Activated gamma-delta T cell (primary cell): ENCODE data around the gene CNTN1.

ENCODE experiments used
- DNase-seq: peaks from one replicate; lab custom pipeline; 2025; lab: John Stamatoyannopoulos, UW

CNTN1 gene

GRCh38 chr12:40853221-40853620 lies 161.0 kb downstream of the CNTN1 start:
- no peak for DNase-seq

- no peak for DNase-seq
These were observed 162.4 kb downstream of the CNTN1 start for GRCh38 chr12:40854604-40855003.

GRCh38 chr12:40864891-40865290 lies 172.7 kb downstream of the CNTN1 start:
- no peak for DNase-seq

- DNase-seq: no peak
These were observed 178.7 kb downstream of the CNTN1 start for GRCh38 chr12:40870981-40871380.

- no peak for DNase-seq
These were observed 182.6 kb downstream of the CNTN1 start for GRCh38 chr12:40874868-40875267.

- no peak for DNase-seq
These were observed 197.1 kb downstream of the CNTN1 start for GRCh38 chr12:40889329-40889728.

- DNase-seq: no peak
These were observed 200.3 kb downstream of the CNTN1 start for GRCh38 chr12:40892528-40892927.

GRCh38 chr12:40898505-40898904 lies 206.3 kb downstream of the CNTN1 start:
- DNase-seq: no peak

- no peak for DNase-seq
These were observed 210.8 kb downstream of the CNTN1 start for GRCh38 chr12:40903040-40903439.

- no peak for DNase-seq
These were observed 214.9 kb downstream of the CNTN1 start for GRCh38 chr12:40907115-40907527.

- no peak for DNase-seq
These were observed 219.4 kb downstream of the CNTN1 start for GRCh38 chr12:40911676-40912075.

- no peak for DNase-seq
These were observed 222.9 kb downstream of the CNTN1 start for GRCh38 chr12:40915172-40915571.

GRCh38 chr12:40917561-40917960 lies 225.3 kb downstream of the CNTN1 start:
- no peak for DNase-seq

- DNase-seq: no peak
These were observed 229.4 kb downstream of the CNTN1 start for GRCh38 chr12:40921563-40922163.

- DNase-seq: no peak
These were observed 245.7 kb downstream of the CNTN1 start for GRCh38 chr12:40937891-40938290.

- no peak for DNase-seq
These were observed 250.1 kb downstream of the CNTN1 start for GRCh38 chr12:40942326-40942725.

GRCh38 chr12:40945772-40946171 lies 253.5 kb downstream of the CNTN1 start:
- DNase-seq: no peak

- no peak for DNase-seq
These were observed 254.5 kb downstream of the CNTN1 start for GRCh38 chr12:40946612-40947194.

GRCh38 chr12:40947797-40948196 lies 255.6 kb downstream of the CNTN1 start:
- no peak for DNase-seq

- no peak for DNase-seq
These were observed 260.8 kb downstream of the CNTN1 start for GRCh38 chr12:40953076-40953475.

- DNase-seq: no peak
These were observed 265.2 kb downstream of the CNTN1 start for GRCh38 chr12:40957417-40957816.

GRCh38 chr12:40959041-40959440 lies 266.8 kb downstream of the CNTN1 start:
- DNase-seq: no peak

GRCh38 chr12:40963751-40964150 lies 271.5 kb downstream of the CNTN1 start:
- DNase-seq: no peak

GRCh38 chr12:40969796-40970195 lies 277.6 kb downstream of the CNTN1 start:
- DNase-seq: no peak
